GM12878 (cell line): ENCODE measurements around the gene DDX27. TPM values are rescaled to one million over a fixed set of nuclear protein-coding genes. Genes with fewer than 3 reads are reported as not detected.

Experiments used
- ATAC-seq: fragments of 200-7000 bp; cut with Tn5 transposase; 3 replicates; pipeline ENCODE4 v1.9.1; 2020; ENCODE audit warnings: mild to moderate bottlenecking, moderate library complexity
- BruUV-seq: library from RNA; stranded (reverse); fragments of 400-500 nt; replicated peaks from 2 replicates; lab custom pipeline; 2021; lab: Mats Ljungman, UMichigan
- CTCF ChIA-PET: fragments of 300-600 bp; sonication (Branson Sonifier 250); formaldehyde crosslinking; extraction: SDS; loops from one replicate; lab custom pipeline; 2021; ENCODE audit warnings: inconsistent platforms; lab: Yijun Ruan, JAX
- POLR2A ChIA-PET: fragments of 350-600 bp; formaldehyde crosslinking; extraction: SDS; loops from one replicate; lab custom pipeline; 2021; ENCODE audit warnings: inconsistent platforms; lab: Charles Lee
- RAD21 ChIA-PET: fragments of 300-600 bp; sonication (Branson Sonifier 250); formaldehyde crosslinking; loops from one replicate; lab custom pipeline; 2023; ENCODE audit warnings: antibody characterized with exemption; ENCODE audit not compliant: unreplicated experiment; lab: Charles Lee
- SMC1A ChIA-PET: fragments of 300-600 bp; sonication (Branson Sonifier 250); formaldehyde crosslinking; loops from one replicate; lab custom pipeline; 2023; ENCODE audit not compliant: unreplicated experiment, uncharacterized antibody; lab: Charles Lee
- DNase-seq: peaks from one replicate; pipeline ENCODE4 v3.0.0-alpha.2; 2011; ENCODE audit warnings: low read depth, low spot score
- FAIRE-seq: peaks from 3 replicates; lab custom pipeline; 2011; peaks lifted over from hg19 to GRCh38; lab: Jason Lieb, UNC
- H2AFZ ChIP-seq: 2 replicates; pipeline ENCODE4 v1.6.0; 2011; ENCODE audit warnings: low read depth, low read length, control low read depth; ENCODE audit not compliant: control insufficient read depth
- H3K27ac ChIP-seq: 2 replicates; pipeline ENCODE4 v1.5.1; 2011; ENCODE audit warnings: control low read depth; ENCODE audit not compliant: control insufficient read depth, insufficient read depth
- H3K27me3 ChIP-seq, 2 experiments: replicated peaks in 1 of 2; 2 replicates each; pipeline versions ENCODE4 v1.6.0 to v1.6.1; 2011; ENCODE audit warnings: low read length in 1 of 2; ENCODE audit not compliant: control insufficient read depth in 2 of 2, insufficient read depth in 2 of 2
- H3K36me3 ChIP-seq, 2 experiments: 2 replicates each; pipeline ENCODE4 v1.5.1; 2011; ENCODE audit warnings: low read length in 1 of 2; ENCODE audit not compliant: control insufficient read depth in 2 of 2, insufficient read depth in 2 of 2
- H3K4me1 ChIP-seq: 2 replicates; pipeline ENCODE4 v1.6.1; 2011; ENCODE audit warnings: mild to moderate bottlenecking, low read length, moderate library complexity, mixed read lengths; ENCODE audit not compliant: control insufficient read depth, insufficient read depth
- H3K4me2 ChIP-seq: 2 replicates; pipeline ENCODE4 v1.6.0; 2011; ENCODE audit warnings: control low read depth; ENCODE audit not compliant: control insufficient read depth, insufficient read depth
- H3K4me3 ChIP-seq: fragments of 200-600 bp; sonication (generic); 2 replicates; pipeline ENCODE4 v1.5.1; 2016
- H3K79me2 ChIP-seq: 2 replicates; pipeline ENCODE4 v1.6.0; 2011; ENCODE audit warnings: low read length; ENCODE audit not compliant: control insufficient read depth, insufficient read depth
- H3K9ac ChIP-seq: 2 replicates; pipeline ENCODE4 v1.8.0; 2011; ENCODE audit warnings: low read length, control low read depth, mixed read lengths; ENCODE audit not compliant: control insufficient read depth, insufficient read depth
- H3K9me3 ChIP-seq: replicated peaks from 3 replicates; pipeline ENCODE4 v1.5.1; 2011; ENCODE audit warnings: mild to moderate bottlenecking, low read length; ENCODE audit not compliant: control insufficient read depth, insufficient read depth
- H4K20me1 ChIP-seq: 2 replicates; pipeline ENCODE4 v1.6.0; 2011; ENCODE audit not compliant: control insufficient read depth, insufficient read depth
- BCL11A ChIP-seq: IDR thresholded peaks from 2 replicates; pipeline ENCODE4 v1.6.1; 2011; ENCODE audit warnings: low read depth, low read length
- EZH2 ChIP-seq: IDR thresholded peaks from 2 replicates; pipeline ENCODE4 v1.6.1; 2012; ENCODE audit warnings: low read depth, mild to moderate bottlenecking, control low read depth, inconsistent platforms, low read length, borderline replicate concordance; ENCODE audit not compliant: control insufficient read depth
- FOS ChIP-seq: IDR thresholded peaks from 3 replicates; pipeline ENCODE4 v1.6.1; 2011; ENCODE audit warnings: borderline replicate concordance; ENCODE audit not compliant: insufficient read length; ENCODE audit errors: extremely low read depth
- FOXK2 ChIP-seq: fragments of 450-650 bp; IDR thresholded peaks from 2 replicates; pipeline ENCODE4 v1.6.1; 2017; ENCODE audit warnings: mild to moderate bottlenecking, moderate library complexity
- FOXM1 ChIP-seq: IDR thresholded peaks from 2 replicates; pipeline ENCODE4 v1.6.1; 2012; ENCODE audit warnings: low read depth, mild to moderate bottlenecking, inconsistent platforms, low read length, moderate library complexity
- HDAC2 ChIP-seq: fragments of 200-600 bp; sonication (generic); IDR thresholded peaks from 2 replicates; pipeline ENCODE4 v1.6.1; 2017
- LARP7 ChIP-seq: fragments of 450-650 bp; IDR thresholded peaks from 2 replicates; pipeline ENCODE4 v1.6.1; 2017; ENCODE audit warnings: mild to moderate bottlenecking
- MEF2A ChIP-seq: IDR thresholded peaks from 2 replicates; pipeline ENCODE4 v1.6.1; 2011; ENCODE audit warnings: low read depth, mild to moderate bottlenecking, low read length, moderate library complexity; ENCODE audit not compliant: insufficient read depth
- NFYA ChIP-seq: IDR thresholded peaks from 2 replicates; pipeline ENCODE4 v1.6.1; 2011; ENCODE audit warnings: low read depth, mild to moderate bottlenecking, low read length, improper control_type of control experiment, borderline replicate concordance
- PAX5 ChIP-seq: IDR thresholded peaks from 2 replicates; pipeline ENCODE4 v1.6.1; 2011; ENCODE audit warnings: low read depth, low read length, borderline replicate concordance
- PAX8 ChIP-seq: fragments of 450-650 bp; IDR thresholded peaks from 2 replicates; pipeline ENCODE4 v1.6.1; 2017; ENCODE audit warnings: mild to moderate bottlenecking, moderate library complexity
- RB1 ChIP-seq: fragments of 450-650 bp; formaldehyde crosslinking; IDR thresholded peaks from 2 replicates; pipeline ENCODE4 v1.6.1; 2017; ENCODE audit warnings: mild to moderate bottlenecking, borderline replicate concordance
- RELA ChIP-seq: fragments of 450-650 bp; IDR thresholded peaks from 2 replicates; pipeline ENCODE4 v1.8.0; 2014; ENCODE audit warnings: borderline replicate concordance; ENCODE audit not compliant: partially characterized antibody
- SIN3A ChIP-seq: IDR thresholded peaks from 2 replicates; pipeline ENCODE4 v1.6.1; 2012; ENCODE audit warnings: low read depth, low read length, improper control_type of control experiment
- SRF ChIP-seq, 2 experiments: IDR thresholded peaks; 2 replicates each; pipeline ENCODE4 v1.6.1; 2011; ENCODE audit warnings: low read depth in 2 of 2, low read length in 2 of 2, mild to moderate bottlenecking in 1 of 2, moderate library complexity in 1 of 2
- WRNIP1 ChIP-seq: IDR thresholded peaks from 2 replicates; pipeline ENCODE4 v1.6.1; 2011; ENCODE audit warnings: low read depth, low read length, improper control_type of control experiment, borderline replicate concordance
- ZZZ3 ChIP-seq: IDR thresholded peaks from 2 replicates; pipeline ENCODE4 v1.6.1; 2011; ENCODE audit warnings: low read depth; ENCODE audit not compliant: control insufficient read depth, insufficient read length
- WGBS: methylation state at CpG from one replicate; pipeline ENCODE4 v1.1.6; 2016; ENCODE audit warnings: low lambda C conversion rate; ENCODE audit not compliant: insufficient replicate concordance, insufficient coverage; ENCODE audit errors: missing lambda C conversion rate; 5-methylcytosine and 5-hydroxymethylcytosine counted together
- in situ Hi-C: fragments of 300-500 bp; cut with MboI; formaldehyde crosslinking; loops from 9 replicates; pipeline ENCODE4 v1.14.3; 2018; ENCODE audit warnings: mixed read lengths
- intact Hi-C: fragments of 100-400 bp; cut with micrococcal nuclease; formaldehyde crosslinking; loops from one replicate; pipeline ENCODE4 v1.14.2; 2022; ENCODE audit not compliant: unreplicated experiment
- polyA plus RNA-seq, 11 experiments: library from polyadenylated mRNA; depleted of rRNA in 4 of 11; unstranded in 6 of 11; stranded (reverse) in 5 of 11; fragments of >200 nt; fragmentation: Nextera tagmentation in 4 of 11; fragmentation: Illumina TruSeq in 1 of 11; extraction: Ambion mirVana in 4 of 11; extraction: Trizol in 1 of 11; gene quantifications; 1 replicate in 1 of 11; 2 replicates in 10 of 11; pipeline versions ENCODE4 v1.2.1 to v1.2.3, GENCODE V29; 2011 to 2016; ENCODE audit warnings: inconsistent platforms in 2 of 11, missing spikeins in 2 of 11, low read depth in 1 of 11
- total RNA-seq, 4 experiments: library from RNA; depleted of rRNA in 3 of 4; stranded (reverse); fragments of >200 nt in 3 of 4; fragmentation: Illumina TruSeq in 1 of 4; extraction: Trizol in 1 of 4; gene quantifications; 2 replicates each; pipeline versions ENCODE4 v1.2.1 to v1.2.3, GENCODE V29; 2013 to 2021
- TF ChIP-seq, protein P1 (sequence below): fragments of 450-650 bp; IDR thresholded peaks from 2 replicates; pipeline ENCODE4 v1.6.1; 2017; ENCODE audit warnings: mild to moderate bottlenecking, moderate library complexity
- TF ChIP-seq, protein P2 (sequence below): fragments of 450-650 bp; IDR thresholded peaks from 2 replicates; pipeline ENCODE4 v1.6.1; 2018; ENCODE audit warnings: mild to moderate bottlenecking, low read depth, moderate library complexity; ENCODE audit not compliant: partially characterized antibody

Gene DDX27
- total and polyA plus RNA-seq, 10 of the 15 experiments (the other 5 are each of a cell fraction or from before 2014, with no cell fraction given): 19.8 to 78.8 (median 54.9) TPM

DNA sequence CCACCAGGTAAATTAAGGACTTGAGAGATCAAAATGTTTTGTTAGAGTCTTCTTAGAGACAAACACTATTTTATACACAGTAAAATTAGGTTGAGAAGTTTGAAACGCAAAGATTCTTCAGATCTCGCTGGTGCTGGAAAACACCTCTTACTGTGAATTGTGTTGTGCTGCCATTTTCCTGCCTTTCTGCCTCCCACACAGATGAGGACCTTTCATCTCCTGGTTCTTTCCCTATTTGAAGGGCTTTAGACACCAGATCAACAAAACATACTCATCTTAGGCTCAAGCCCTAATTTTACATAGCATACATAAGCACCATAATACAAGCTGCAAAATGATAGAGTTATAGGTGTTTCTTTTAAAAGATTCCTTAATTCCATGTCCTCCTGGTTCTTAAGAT lies 49.7 kb upstream of the DDX27 start (continued):
- no peak for TF ChIP-seq ZZZ3
- no peak for TF ChIP-seq RB1
- TF ChIP-seq MEF2A: no peak
- TF ChIP-seq NFYA: no peak
- TF ChIP-seq, protein P1, sequence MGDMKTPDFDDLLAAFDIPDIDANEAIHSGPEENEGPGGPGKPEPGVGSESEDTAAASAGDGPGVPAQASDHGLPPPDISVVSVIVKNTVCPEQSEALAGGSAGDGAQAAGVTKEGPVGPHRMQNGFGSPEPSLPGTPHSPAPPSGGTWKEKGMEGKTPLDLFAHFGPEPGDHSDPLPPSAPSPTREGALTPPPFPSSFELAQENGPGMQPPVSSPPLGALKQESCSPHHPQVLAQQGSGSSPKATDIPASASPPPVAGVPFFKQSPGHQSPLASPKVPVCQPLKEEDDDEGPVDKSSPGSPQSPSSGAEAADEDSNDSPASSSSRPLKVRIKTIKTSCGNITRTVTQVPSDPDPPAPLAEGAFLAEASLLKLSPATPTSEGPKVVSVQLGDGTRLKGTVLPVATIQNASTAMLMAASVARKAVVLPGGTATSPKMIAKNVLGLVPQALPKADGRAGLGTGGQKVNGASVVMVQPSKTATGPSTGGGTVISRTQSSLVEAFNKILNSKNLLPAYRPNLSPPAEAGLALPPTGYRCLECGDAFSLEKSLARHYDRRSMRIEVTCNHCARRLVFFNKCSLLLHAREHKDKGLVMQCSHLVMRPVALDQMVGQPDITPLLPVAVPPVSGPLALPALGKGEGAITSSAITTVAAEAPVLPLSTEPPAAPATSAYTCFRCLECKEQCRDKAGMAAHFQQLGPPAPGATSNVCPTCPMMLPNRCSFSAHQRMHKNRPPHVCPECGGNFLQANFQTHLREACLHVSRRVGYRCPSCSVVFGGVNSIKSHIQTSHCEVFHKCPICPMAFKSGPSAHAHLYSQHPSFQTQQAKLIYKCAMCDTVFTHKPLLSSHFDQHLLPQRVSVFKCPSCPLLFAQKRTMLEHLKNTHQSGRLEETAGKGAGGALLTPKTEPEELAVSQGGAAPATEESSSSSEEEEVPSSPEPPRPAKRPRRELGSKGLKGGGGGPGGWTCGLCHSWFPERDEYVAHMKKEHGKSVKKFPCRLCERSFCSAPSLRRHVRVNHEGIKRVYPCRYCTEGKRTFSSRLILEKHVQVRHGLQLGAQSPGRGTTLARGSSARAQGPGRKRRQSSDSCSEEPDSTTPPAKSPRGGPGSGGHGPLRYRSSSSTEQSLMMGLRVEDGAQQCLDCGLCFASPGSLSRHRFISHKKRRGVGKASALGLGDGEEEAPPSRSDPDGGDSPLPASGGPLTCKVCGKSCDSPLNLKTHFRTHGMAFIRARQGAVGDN: no peak
- TF ChIP-seq RELA: no peak
- no peak for TF ChIP-seq BCL11A
- TF ChIP-seq LARP7: no peak
- no peak for TF ChIP-seq HDAC2
- TF ChIP-seq SIN3A: no peak

DNA sequence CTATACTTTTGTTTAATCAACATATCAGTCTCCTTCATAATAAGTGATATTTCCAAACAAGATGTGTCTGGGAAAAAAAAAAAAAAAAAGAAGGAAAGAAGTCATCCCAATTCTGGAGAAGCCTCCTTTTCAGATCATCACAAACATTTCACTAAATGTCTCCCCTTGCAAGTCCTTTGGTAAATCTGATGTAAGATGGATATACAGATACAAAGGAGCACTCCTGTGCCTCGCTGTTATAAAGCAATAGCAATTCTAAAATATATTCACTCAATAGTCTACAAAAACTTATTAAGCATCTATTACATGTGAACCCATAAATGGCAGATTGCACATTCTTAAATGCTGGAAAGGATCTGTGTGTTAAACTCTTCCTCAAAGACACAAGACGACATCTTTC lies 48.5 kb upstream of the DDX27 start:
- DNase-seq (no peak), FAIRE-seq (no peak), ATAC-seq (no peak)
- no peaks in the 10 kb centered on the region for H3K9me3 ChIP-seq
- H3K9ac ChIP-seq: no peak overlapping the region
- RAD21 ChIA-PET: interaction anchor here (0.8 to 7.3 kb wide), 2 partner anchors 13 to 20 kb away, joined by 3 to 197 read pairs; partner anchors contain the start of gene STAU1
- intact Hi-C loops (no loop called here), in situ Hi-C loops (no loop called here)
- H3K4me3 ChIP-seq: no peak overlapping the region
- CTCF ChIA-PET: interaction anchor here (8.8 kb wide), 1 partner anchor 11 kb away, joined by 113 read pairs; no protein-coding TSS in a partner anchor
- no peak overlapping the region for H2AFZ ChIP-seq
- no TSS peak for BruUV-seq
- H3K4me1 ChIP-seq: peaks cover 35% of the 10 kb centered on the region
- peaks cover 78% of the 10 kb centered on the region for H3K79me2 ChIP-seq
- 93% methylated on average over 2 of the region's 2 CpGs for WGBS
- H4K20me1 ChIP-seq: no peaks in the 10 kb centered on the region
- no peak overlapping the region for H3K27ac ChIP-seq
- H3K27me3 ChIP-seq: no peaks in the 10 kb centered on the region
- H3K36me3 ChIP-seq: peaks cover 0 to 9% of the 10 kb centered on the region in 2 experiments; a peak in 3 of 4 replicates
- POLR2A ChIA-PET: interaction anchor here (0.7 to 1.4 kb wide), 3 partner anchors 10 to 184 kb away, joined by 3 to 5 read pairs (median 5); no protein-coding TSS in a partner anchor
- no peak overlapping the region for H3K4me2 ChIP-seq
- SMC1A ChIA-PET: interaction anchor here (1.0 kb wide), 1 partner anchor 9 kb away, joined by 9 read pairs; no protein-coding TSS in a partner anchor
- TF ChIP-seq EZH2 (no peak), WRNIP1 (no peak), PAX8 (no peak), FOXK2 (no peak), FOS (no peak), FOXM1 (no peak), PAX5 (no peak), SRF (IDR thresholded peaks at IDR 0.05; ENCODE audit: low read depth in 2 of 2, low read length in 2 of 2) (no peak)
- TF ChIP-seq, protein P2, sequence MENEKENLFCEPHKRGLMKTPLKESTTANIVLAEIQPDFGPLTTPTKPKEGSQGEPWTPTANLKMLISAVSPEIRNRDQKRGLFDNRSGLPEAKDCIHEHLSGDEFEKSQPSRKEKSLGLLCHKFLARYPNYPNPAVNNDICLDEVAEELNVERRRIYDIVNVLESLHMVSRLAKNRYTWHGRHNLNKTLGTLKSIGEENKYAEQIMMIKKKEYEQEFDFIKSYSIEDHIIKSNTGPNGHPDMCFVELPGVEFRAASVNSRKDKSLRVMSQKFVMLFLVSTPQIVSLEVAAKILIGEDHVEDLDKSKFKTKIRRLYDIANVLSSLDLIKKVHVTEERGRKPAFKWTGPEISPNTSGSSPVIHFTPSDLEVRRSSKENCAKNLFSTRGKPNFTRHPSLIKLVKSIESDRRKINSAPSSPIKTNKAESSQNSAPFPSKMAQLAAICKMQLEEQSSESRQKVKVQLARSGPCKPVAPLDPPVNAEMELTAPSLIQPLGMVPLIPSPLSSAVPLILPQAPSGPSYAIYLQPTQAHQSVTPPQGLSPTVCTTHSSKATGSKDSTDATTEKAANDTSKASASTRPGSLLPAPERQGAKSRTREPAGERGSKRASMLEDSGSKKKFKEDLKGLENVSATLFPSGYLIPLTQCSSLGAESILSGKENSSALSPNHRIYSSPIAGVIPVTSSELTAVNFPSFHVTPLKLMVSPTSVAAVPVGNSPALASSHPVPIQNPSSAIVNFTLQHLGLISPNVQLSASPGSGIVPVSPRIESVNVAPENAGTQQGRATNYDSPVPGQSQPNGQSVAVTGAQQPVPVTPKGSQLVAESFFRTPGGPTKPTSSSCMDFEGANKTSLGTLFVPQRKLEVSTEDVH: no peak
